Thoracic aorta (tissue), 2 donors: ENCODE data around the gene JUNB. TPM values are rescaled to one million over a fixed set of nuclear protein-coding genes. Genes with fewer than 3 reads are reported as not detected.
"Not testable (repeated sequence)": the region's sequence is repeated elsewhere in the genome, so short reads cannot be mapped to it uniquely, and the experiment has no call there.

Experiments
- ATAC-seq: fragments of 150-250 bp; one replicate; pipeline ENCODE4 v1.8.0; 2017; ENCODE audit warnings: low read depth; ENCODE audit not compliant: insufficient number of reproducible peaks, low FRiP score
- DNase-seq: peaks from one replicate; pipeline ENCODE4 v3.0.0-alpha.2; 2020; ENCODE audit warnings: low spot score
- H3K27ac ChIP-seq, 2 donors: fragments of 200-600 bp; sonication (generic); 1 replicate in 1 of 2; 2 replicates in 1 of 2; pipeline ENCODE4 v1.5.1; 2016; ENCODE audit warnings: mild to moderate bottlenecking in 2 of 2, moderate library complexity in 2 of 2
- H3K27me3 ChIP-seq: fragments of 200-600 bp; sonication (generic); replicated peaks from 2 replicates; pipeline ENCODE4 v1.6.0; 2016; ENCODE audit warnings: mild to moderate bottlenecking; ENCODE audit not compliant: insufficient read depth
- H3K36me3 ChIP-seq: fragments of 200-600 bp; sonication (generic); one replicate; pipeline ENCODE4 v1.5.1; 2016
- H3K4me1 ChIP-seq, 2 donors: fragments of 200-600 bp; sonication (generic); 1 replicate in 1 of 2; 2 replicates in 1 of 2; pipeline versions ENCODE4 v1.5.1 to v1.6.0; 2016; ENCODE audit warnings: low read depth in 2 of 2, mild to moderate bottlenecking in 1 of 2; ENCODE audit not compliant: control insufficient read depth in 1 of 2
- H3K4me3 ChIP-seq: fragments of 200-600 bp; sonication (generic); 2 replicates; pipeline ENCODE4 v1.5.1; 2016; ENCODE audit warnings: mild to moderate bottlenecking
- H3K9me3 ChIP-seq: fragments of 200-600 bp; sonication (generic); 2 replicates; pipeline ENCODE4 v1.5.1; 2016
- CTCF ChIP-seq: fragments of 200-600 bp; sonication (generic); IDR thresholded peaks from one replicate; pipeline ENCODE4 v1.5.1; 2019; ENCODE audit warnings: antibody characterized with exemption
- total RNA-seq, 2 donors: library from RNA; depleted of rRNA; stranded (reverse); fragments of >200 nt; gene quantifications; one replicate each; pipeline versions ENCODE4 v1.1.0 to v1.2.3, GENCODE V29; 2016

The JUNB gene
- total RNA-seq, 2 donors from 2014 or later: 698 to 2,087 TPM

GRCh38 chr19:12815088-12815487, 23.8 kb downstream of the JUNB start:
- H3K4me1 ChIP-seq: no peaks in the 10 kb centered on the region
- no peaks in the 10 kb centered on the region for H3K27me3 ChIP-seq
- DNase-seq (no peak), ATAC-seq (no peak)
- no peaks in the 10 kb centered on the region for H3K36me3 ChIP-seq
- H3K4me3 ChIP-seq: no peak overlapping the region
- H3K27ac ChIP-seq: no peak overlapping the region
- TF ChIP-seq CTCF: no peak
- no peaks in the 10 kb centered on the region for H3K9me3 ChIP-seq

- not testable (repeated sequence) for H3K27me3 ChIP-seq, H3K9me3 ChIP-seq, H3K4me3 ChIP-seq, H3K4me1 ChIP-seq, H3K27ac ChIP-seq, ATAC-seq, H3K36me3 ChIP-seq, DNase-seq
Measured at GRCh38 chr19:12817188-12817587, 25.9 kb downstream of the JUNB start.

- H3K36me3 ChIP-seq, H3K4me3 ChIP-seq, H3K9me3 ChIP-seq, H3K27ac ChIP-seq, DNase-seq, H3K4me1 ChIP-seq, ATAC-seq, H3K27me3 ChIP-seq: not testable (repeated sequence)
Measured at GRCh38 chr19:12817810-12818209, 26.5 kb downstream of the JUNB start.

GRCh38 chr19:12821761-12822160, 30.5 kb downstream of the JUNB start:
- H3K27ac ChIP-seq: no peak overlapping the region
- no peak for ATAC-seq

GRCh38 chr19:12825254-12826131, 34.2 kb downstream of the JUNB start:
- H3K27me3 ChIP-seq: peaks cover 8% of the 10 kb centered on the region
- no peak for ATAC-seq

More at GRCh38 chr19:12821761-12822160, 30.5 kb downstream of the JUNB start:
- H3K36me3 ChIP-seq: no peaks in the 10 kb centered on the region
- H3K9me3 ChIP-seq: no peaks in the 10 kb centered on the region
- no peak for DNase-seq
- no peak overlapping the region for H3K4me3 ChIP-seq
- H3K27me3 ChIP-seq: no peaks in the 10 kb centered on the region
- no peak for TF ChIP-seq CTCF
- peaks cover 0 to 3% of the 10 kb centered on the region in 2 donors for H3K4me1 ChIP-seq

More at GRCh38 chr19:12825254-12826131, 34.2 kb downstream of the JUNB start:
- H3K4me3 ChIP-seq: no peak overlapping the region
- no peaks in the 10 kb centered on the region for H3K9me3 ChIP-seq
- no peak for DNase-seq
- no peak overlapping the region for H3K27ac ChIP-seq
- no peaks in the 10 kb centered on the region for H3K36me3 ChIP-seq
- peaks cover 0 to 3% of the 10 kb centered on the region in 2 donors for H3K4me1 ChIP-seq
- no peak for TF ChIP-seq CTCF
